Activated naive CD4-positive, alpha-beta T cell treated with anti-CD3 and anti-CD28 coated beads for 36 hours (primary cell): ENCODE measurements around the gene PYM1. TPM values are rescaled to one million over a fixed set of nuclear protein-coding genes. Genes with fewer than 3 reads are reported as not detected.

Source experiments
- CTCF ChIA-PET: fragments of 350-600 bp; sonication (Branson Sonifier 250); formaldehyde crosslinking; loops from one replicate; lab custom pipeline; 2021; ENCODE audit warnings: antibody characterized with exemption; lab: Charles Lee
- DNase-seq: peaks from one replicate; pipeline ENCODE4 v3.0.0-alpha.2; 2020
- H3K27ac Mint-ChIP-seq: one replicate; pipeline ENCODE4 v1.8.0; 2021; ENCODE audit warnings: mild to moderate bottlenecking, mixed read lengths
- H3K27me3 Mint-ChIP-seq: one replicate; pipeline ENCODE4 v1.8.0; 2021; ENCODE audit warnings: low read depth, mixed read lengths
- H3K36me3 Mint-ChIP-seq: one replicate; pipeline ENCODE4 v1.8.0; 2021; ENCODE audit warnings: low read depth, mixed read lengths
- H3K4me1 Mint-ChIP-seq: one replicate; pipeline ENCODE4 v1.8.0; 2021; ENCODE audit warnings: low read depth, mixed read lengths
- H3K4me3 Mint-ChIP-seq: one replicate; pipeline ENCODE4 v1.8.0; 2021; ENCODE audit warnings: mild to moderate bottlenecking, moderate library complexity, mixed read lengths
- H3K9me3 Mint-ChIP-seq: one replicate; pipeline ENCODE4 v1.8.0; 2021; ENCODE audit warnings: mixed read lengths
- intact Hi-C: fragments of 100-400 bp; cut with micrococcal nuclease; formaldehyde crosslinking; loops from one replicate; pipeline ENCODE4 v1.15.1; 2023
- total RNA-seq, 2 experiments: library from RNA; stranded (reverse); gene quantifications; one replicate each; pipeline ENCODE4 v1.2.3, GENCODE V29; 2021

The PYM1 gene
- total RNA-seq, 2 experiments from 2014 or later: 18.8 to 19.3 TPM

DNA sequence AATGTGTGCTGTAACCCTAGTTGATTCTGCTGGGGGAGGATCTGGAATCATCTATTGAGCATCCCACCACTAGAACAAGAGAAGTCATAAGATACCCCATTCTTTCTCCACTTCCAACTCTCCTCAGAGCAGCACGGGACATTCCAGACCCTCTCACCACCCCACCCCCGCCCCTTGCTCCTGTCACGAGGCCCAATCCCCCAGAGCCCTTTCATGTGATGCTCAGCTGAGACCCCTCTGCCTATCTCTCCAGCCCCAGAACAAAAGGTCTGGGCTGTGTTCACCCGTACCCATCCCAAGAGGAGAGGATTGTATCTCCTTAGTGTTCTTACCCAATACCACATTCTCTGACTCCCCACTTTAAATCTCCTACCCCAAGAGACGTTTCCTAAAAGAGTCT, 37.5 kb upstream of the PYM1 start:
- Mint-ChIP-seq H3K27me3 (no peaks in the 10 kb centered on the region), H3K9me3 (no peaks in the 10 kb centered on the region), H3K36me3 (peaks cover 23% of the 10 kb centered on the region), H3K4me1 (peaks cover 28% of the 10 kb centered on the region), H3K27ac (no peak overlapping the region), H3K4me3 (no peak overlapping the region)
- CTCF ChIA-PET: no interaction called here
- intact Hi-C loops: no loop called here
- DNase-seq: no peak

DNA sequence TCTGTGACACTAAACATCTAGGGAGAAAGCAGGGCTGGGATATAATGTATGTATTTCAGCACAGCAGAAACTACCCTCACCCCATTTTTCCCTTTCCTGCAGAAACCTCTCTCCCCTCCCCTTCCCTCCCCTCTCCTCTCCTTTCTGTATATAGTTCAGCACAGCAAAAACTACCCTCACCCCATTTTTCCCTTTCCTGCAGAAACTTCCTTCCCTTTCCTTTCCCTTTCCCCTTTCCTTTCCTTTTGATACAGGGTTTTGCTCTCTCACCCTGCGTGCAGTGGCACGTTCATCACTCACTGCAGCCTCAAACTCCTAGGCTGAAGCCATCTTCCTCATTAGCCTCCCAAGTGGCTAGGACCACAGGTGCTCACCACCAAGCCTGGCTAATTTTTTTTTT, 36.1 kb upstream of the PYM1 start:
- Mint-ChIP-seq H3K9me3 (no peaks in the 10 kb centered on the region), H3K27ac (no peak overlapping the region), H3K4me1 (peaks cover 24% of the 10 kb centered on the region), H3K4me3 (no peak overlapping the region), H3K27me3 (no peaks in the 10 kb centered on the region), H3K36me3 (peaks cover 16% of the 10 kb centered on the region)
- CTCF ChIA-PET: no interaction called here
- no peak for DNase-seq
- intact Hi-C loops: no loop called here

DNA sequence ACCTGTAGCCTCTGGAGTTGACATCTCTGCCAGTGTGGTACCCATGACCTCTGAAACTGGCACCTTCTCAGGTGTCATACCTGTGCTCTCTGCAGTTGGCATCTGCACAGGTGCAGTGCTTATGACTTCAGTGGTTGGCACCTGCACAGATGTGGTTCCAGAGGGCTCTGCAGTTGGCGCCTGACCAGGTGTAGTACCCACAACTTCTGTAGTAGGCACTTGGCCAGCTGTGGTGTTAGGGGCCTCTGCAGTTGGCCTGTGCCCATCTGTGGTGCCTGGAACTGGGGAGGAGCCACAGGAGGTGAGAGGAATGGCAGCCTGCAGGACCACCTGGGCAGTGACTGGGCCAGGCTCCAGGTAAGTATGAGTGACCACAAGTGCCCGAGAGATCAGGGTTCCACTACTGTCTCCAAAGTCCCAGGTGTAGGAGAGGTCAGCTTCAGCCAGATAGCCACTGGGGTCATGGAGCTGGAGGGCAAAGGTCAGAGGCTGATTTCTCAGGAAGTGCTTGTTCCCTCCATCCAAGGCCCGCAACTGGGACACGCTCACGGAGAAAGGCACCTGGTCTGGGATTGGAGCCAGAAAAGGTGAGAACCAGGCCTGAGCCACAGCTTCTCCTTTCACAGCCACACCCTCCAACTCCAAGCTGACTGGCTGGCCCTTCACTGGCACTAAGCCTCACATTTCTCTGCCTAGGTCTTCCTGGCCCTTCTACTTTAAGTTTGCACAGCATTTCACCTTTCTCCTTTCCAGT, 29.6 kb upstream of the PYM1 start:
- H3K4me3 Mint-ChIP-seq: no peak overlapping the region
- H3K36me3 Mint-ChIP-seq: peaks cover 10% of the 10 kb centered on the region
- no peaks in the 10 kb centered on the region for H3K27me3 Mint-ChIP-seq
- CTCF ChIA-PET: interaction anchor here (0.8 to 2.8 kb wide), 3 partner anchors 17 to 31 kb away, joined by 3 to 9 read pairs (median 8); no protein-coding TSS in a partner anchor
- H3K4me1 Mint-ChIP-seq: peaks cover 15% of the 10 kb centered on the region
- no peaks in the 10 kb centered on the region for H3K9me3 Mint-ChIP-seq
- DNase-seq: no peak
- H3K27ac Mint-ChIP-seq: peak overlapping the region; percentile 10
- intact Hi-C loops: no loop called here

DNA sequence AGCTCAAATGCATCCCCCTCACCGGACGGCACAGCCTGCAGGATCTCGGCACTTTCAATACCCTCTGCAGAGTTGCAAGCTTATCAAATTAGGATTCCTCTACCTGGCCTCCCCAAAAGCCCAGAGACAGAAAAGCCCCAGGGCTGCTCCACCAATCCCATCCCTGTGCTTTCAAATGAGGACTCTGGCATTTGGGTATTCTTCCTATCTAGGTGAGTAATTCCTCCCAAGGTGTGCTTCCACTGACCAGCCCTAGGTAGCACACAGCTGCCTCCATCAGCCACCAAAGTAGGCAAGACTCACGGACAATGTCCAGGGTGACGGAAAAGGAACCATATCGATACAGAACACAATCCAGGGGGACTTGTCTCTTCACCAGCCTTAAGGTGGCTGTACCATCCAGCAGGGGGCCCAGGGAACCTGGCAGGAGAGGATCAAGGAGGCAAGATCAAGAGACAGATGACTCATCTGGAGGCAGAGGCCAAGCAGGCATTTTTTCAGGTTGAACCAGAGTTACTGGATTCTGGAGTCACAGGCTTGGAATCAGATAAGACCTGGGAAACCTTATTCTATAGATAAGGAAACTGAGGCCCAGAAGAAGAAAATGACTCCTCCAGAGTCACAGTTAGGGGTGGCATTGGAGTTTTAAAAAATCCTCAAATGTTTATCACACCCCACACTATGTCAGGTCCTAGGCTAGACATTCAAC, 28.3 kb upstream of the PYM1 start:
- peak overlapping the region; percentile 63 for H3K27ac Mint-ChIP-seq
- CTCF ChIA-PET: interaction anchor here (0.6 to 2.8 kb wide), 5 partner anchors 10 to 1503 kb away, joined by 3 to 8 read pairs (median 3); no protein-coding TSS in a partner anchor
- DNase-seq: peak; percentile 65
- no peaks in the 10 kb centered on the region for H3K9me3 Mint-ChIP-seq
- H3K4me1 Mint-ChIP-seq: peaks cover 15% of the 10 kb centered on the region
- H3K36me3 Mint-ChIP-seq: peaks cover 22% of the 10 kb centered on the region
- no peak overlapping the region for H3K4me3 Mint-ChIP-seq
- no peaks in the 10 kb centered on the region for H3K27me3 Mint-ChIP-seq
- intact Hi-C loops: loop anchor here (1.0 kb wide), 1 partner anchor 17 kb away; no protein-coding TSS in a partner anchor

- CTCF ChIA-PET: interaction anchor here (0.6 to 2.8 kb wide), 7 partner anchors 10 to 211 kb away, joined by 3 to 8 read pairs (median 3); no protein-coding TSS in a partner anchor
- Mint-ChIP-seq H3K4me1 (peaks cover 15% of the 10 kb centered on the region), H3K4me3 (no peak overlapping the region), H3K27me3 (no peaks in the 10 kb centered on the region), H3K36me3 (peaks cover 22% of the 10 kb centered on the region), H3K27ac (peak overlapping the region; percentile 33), H3K9me3 (no peaks in the 10 kb centered on the region)
- intact Hi-C loops: no loop called here
- DNase-seq: no peak
Observed at GRCh38 chr12:55955344-55955743, 27.6 kb upstream of the PYM1 start.

- Mint-ChIP-seq H3K4me1 (peaks cover 39% of the 10 kb centered on the region), H3K4me3 (no peak overlapping the region), H3K27ac (peak overlapping the region; percentile 65), H3K9me3 (no peaks in the 10 kb centered on the region), H3K27me3 (no peaks in the 10 kb centered on the region), H3K36me3 (peaks cover 55% of the 10 kb centered on the region)
- DNase-seq: no peak
- intact Hi-C loops: loop anchor here (1.0 kb wide), 1 partner anchor 28 kb away; the partner anchor contains the start of gene RAB5B
- CTCF ChIA-PET: interaction anchor here (0.8 to 1.2 kb wide), 4 partner anchors 10 to 208 kb away, joined by 3 to 4 read pairs (median 4); no protein-coding TSS in a partner anchor
Observed at GRCh38 chr12:55946553-55946952, 18.9 kb upstream of the PYM1 start.

- no peak for DNase-seq
- H3K27me3 Mint-ChIP-seq: no peaks in the 10 kb centered on the region
- H3K27ac Mint-ChIP-seq: peak overlapping the region; percentile 50
- intact Hi-C loops: no loop called here
- CTCF ChIA-PET: interaction anchor here (1.0 to 1.9 kb wide), 4 partner anchors 16 to 204 kb away, joined by 3 to 9 read pairs (median 4); partner anchors contain the start of genes ORMDL2 and SARNP
- H3K4me1 Mint-ChIP-seq: peaks cover 69% of the 10 kb centered on the region
- peaks cover 70% of the 10 kb centered on the region for H3K36me3 Mint-ChIP-seq
- no peaks in the 10 kb centered on the region for H3K9me3 Mint-ChIP-seq
- H3K4me3 Mint-ChIP-seq: no peak overlapping the region
Observed at GRCh38 chr12:55942577-55943136, 15.0 kb upstream of the PYM1 start.

GRCh38 chr12:55942055-55942454, 14.4 kb upstream of the PYM1 start:
- peaks cover 70% of the 10 kb centered on the region for H3K36me3 Mint-ChIP-seq
- H3K4me3 Mint-ChIP-seq: no peak overlapping the region
- CTCF ChIA-PET: interaction anchor here (0.6 to 1.9 kb wide), 6 partner anchors 15 to 204 kb away, joined by 3 to 9 read pairs (median 4); partner anchors contain the start of genes ORMDL2 and SARNP
- intact Hi-C loops: no loop called here
- no peaks in the 10 kb centered on the region for H3K9me3 Mint-ChIP-seq
- H3K4me1 Mint-ChIP-seq: peaks cover 70% of the 10 kb centered on the region
- H3K27ac Mint-ChIP-seq: peak overlapping the region; percentile 33
- no peak for DNase-seq
- H3K27me3 Mint-ChIP-seq: no peaks in the 10 kb centered on the region

GRCh38 chr12:55940065-55940732, 12.5 kb upstream of the PYM1 start:
- intact Hi-C loops: loop anchor here (1.0 kb wide), 4 partner anchors 10 to 202 kb away; partner anchors contain the start of gene GDF11
- H3K4me1 Mint-ChIP-seq: peaks cover 72% of the 10 kb centered on the region
- no peaks in the 10 kb centered on the region for H3K27me3 Mint-ChIP-seq
- peak; percentile 94 for DNase-seq
- CTCF ChIA-PET: interaction anchor here (0.6 to 3.5 kb wide), 22 partner anchors 9 to 218 kb away, joined by 3 to 43 read pairs (median 8); partner anchors contain the start of genes DGKA, DNAJC14, ORMDL2 and PYM1
- peaks cover 72% of the 10 kb centered on the region for H3K36me3 Mint-ChIP-seq
- no peaks in the 10 kb centered on the region for H3K9me3 Mint-ChIP-seq
- no peak overlapping the region for H3K4me3 Mint-ChIP-seq
- H3K27ac Mint-ChIP-seq: peak overlapping the region; percentile 74

DNA sequence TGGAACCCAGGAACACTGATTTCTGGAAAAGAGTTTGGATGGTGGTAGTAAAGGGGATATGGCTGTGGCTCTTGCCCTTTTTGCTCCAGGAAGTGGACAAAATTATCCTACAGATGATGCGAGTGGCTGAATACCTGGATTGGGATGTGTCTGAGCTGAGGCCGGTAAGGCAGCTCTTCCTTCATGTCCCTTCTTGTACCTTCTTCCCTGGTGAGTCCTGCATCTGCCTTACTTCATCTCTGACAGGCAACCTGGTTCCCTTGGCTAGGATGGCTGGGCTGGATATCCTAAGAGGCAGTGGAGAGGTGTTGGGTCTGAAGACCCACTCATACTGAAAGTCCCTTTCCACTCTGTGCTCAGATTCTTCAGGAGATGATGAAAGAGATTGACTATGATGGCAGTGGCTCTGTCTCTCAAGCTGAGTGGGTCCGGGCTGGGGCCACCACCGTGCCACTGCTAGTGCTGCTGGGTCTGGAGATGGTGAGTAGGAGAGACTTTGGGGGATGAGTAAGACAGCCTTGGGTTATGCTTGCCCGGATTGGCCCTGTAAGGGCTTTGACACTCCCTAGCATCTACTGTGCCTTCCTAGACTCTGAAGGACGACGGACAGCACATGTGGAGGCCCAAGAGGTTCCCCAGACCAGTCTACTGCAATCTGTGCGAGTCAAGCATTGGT, 11.3 kb upstream of the PYM1 start:
- H3K27me3 Mint-ChIP-seq: no peaks in the 10 kb centered on the region
- peak; percentile 53 for DNase-seq
- peaks cover 78% of the 10 kb centered on the region for H3K4me1 Mint-ChIP-seq
- CTCF ChIA-PET: interaction anchor here (0.5 to 3.5 kb wide), 19 partner anchors 9 to 204 kb away, joined by 3 to 43 read pairs (median 9); partner anchors contain the start of genes DGKA, DNAJC14, ORMDL2 and PYM1
- H3K27ac Mint-ChIP-seq: peak overlapping the region; percentile 74
- H3K36me3 Mint-ChIP-seq: peaks cover 75% of the 10 kb centered on the region
- no peaks in the 10 kb centered on the region for H3K9me3 Mint-ChIP-seq
- H3K4me3 Mint-ChIP-seq: no peak overlapping the region
- intact Hi-C loops: loop anchor here (1.0 kb wide), 1 partner anchor 122 kb away; the partner anchor contains the start of gene SARNP

DNA sequence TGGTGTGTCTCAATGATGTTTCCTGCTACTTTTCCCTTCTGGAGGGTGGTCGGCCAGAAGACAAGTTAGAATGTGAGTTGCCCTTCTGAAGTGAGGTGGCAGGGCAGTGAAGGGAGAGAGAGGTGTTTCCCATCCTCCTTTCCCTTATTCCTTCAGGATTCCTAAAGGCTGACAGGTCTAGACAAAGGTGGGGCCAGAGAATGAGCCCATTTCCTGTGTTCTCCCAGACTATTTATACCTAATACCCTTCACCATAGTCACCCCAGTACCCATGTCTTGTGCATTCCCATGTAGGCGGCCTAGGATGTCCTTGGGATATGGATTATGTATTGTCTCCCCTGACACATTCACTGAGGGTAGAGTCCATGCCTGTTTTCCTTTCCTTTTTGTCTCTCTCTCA, 10.3 kb upstream of the PYM1 start:
- H3K4me3 Mint-ChIP-seq: no peak overlapping the region
- H3K27me3 Mint-ChIP-seq: no peaks in the 10 kb centered on the region
- H3K27ac Mint-ChIP-seq: peak overlapping the region; percentile 74
- peaks cover 78% of the 10 kb centered on the region for H3K36me3 Mint-ChIP-seq
- H3K4me1 Mint-ChIP-seq: peaks cover 85% of the 10 kb centered on the region
- CTCF ChIA-PET: interaction anchor here (1.0 to 3.3 kb wide), 3 partner anchors 12 to 199 kb away, joined by 5 to 35 read pairs (median 10); no protein-coding TSS in a partner anchor
- H3K9me3 Mint-ChIP-seq: no peaks in the 10 kb centered on the region
- intact Hi-C loops: no loop called here
- no peak for DNase-seq
